ENCODE measurements around the gene CYP2C8.

Gene CYP2C8

GRCh38 chr10:95034401-95034800 is 34.9 kb downstream of the CYP2C8 start:
- H3K9me3 ChIP-seq, result no peaks in the 10 kb centered on the region
- in situ Hi-C loops (cut with MboI; ENCODE audit: low sequenced_read_pairs), result no loop called here
- no peaks in the 10 kb centered on the region for H3K4me1 ChIP-seq
- no peak overlapping the region for H3K4me3 ChIP-seq
- no peaks in the 10 kb centered on the region for H3K36me3 ChIP-seq (replicated peaks)
- DNase-seq (ENCODE audit: low spot score in 2 of 2), result no peak
- H3K27me3 ChIP-seq (ENCODE audit: low read depth), result no peaks in the 10 kb centered on the region

- no peaks in the 10 kb centered on the region for H3K9me3 ChIP-seq
- in situ Hi-C loops (cut with MboI; ENCODE audit: low sequenced_read_pairs), result no loop called here
- H3K4me3 ChIP-seq, result no peak overlapping the region
- H3K4me1 ChIP-seq, result no peaks in the 10 kb centered on the region
- H3K36me3 ChIP-seq (replicated peaks), result no peaks in the 10 kb centered on the region
- DNase-seq (ENCODE audit: low spot score in 2 of 2), result no peak
- H3K27me3 ChIP-seq (ENCODE audit: low read depth), result no peaks in the 10 kb centered on the region
These were observed 37.6 kb downstream of the CYP2C8 start for GRCh38 chr10:95031656-95032055.

- H3K27me3 ChIP-seq (ENCODE audit: low read depth), result no peaks in the 10 kb centered on the region
- no peaks in the 10 kb centered on the region for H3K4me1 ChIP-seq
- no peaks in the 10 kb centered on the region for H3K36me3 ChIP-seq (replicated peaks)
- no peak for DNase-seq (ENCODE audit: low spot score in 2 of 2)
- no peaks in the 10 kb centered on the region for H3K9me3 ChIP-seq
- H3K4me3 ChIP-seq, result no peak overlapping the region
- in situ Hi-C loops (cut with MboI; ENCODE audit: low sequenced_read_pairs), result no loop called here
These were observed 42.8 kb downstream of the CYP2C8 start for GRCh38 chr10:95026461-95026860.

GRCh38 chr10:94997741-94998174 is 71.5 kb downstream of the CYP2C8 start:
- in situ Hi-C loops (cut with MboI; ENCODE audit: low sequenced_read_pairs), result no loop called here
- no peaks in the 10 kb centered on the region for H3K4me1 ChIP-seq
- DNase-seq (ENCODE audit: low spot score in 2 of 2), result no peak
- H3K36me3 ChIP-seq (replicated peaks), result no peaks in the 10 kb centered on the region
- H3K9me3 ChIP-seq, result no peaks in the 10 kb centered on the region
- no peaks in the 10 kb centered on the region for H3K27me3 ChIP-seq (ENCODE audit: low read depth)
- no peak overlapping the region for H3K4me3 ChIP-seq

- no peak for DNase-seq (ENCODE audit: low spot score in 2 of 2)
- Histone ChIP-seq H3K4me3 (no peak overlapping the region), H3K27me3 (ENCODE audit: low read depth) (no peaks in the 10 kb centered on the region), H3K9me3 (no peaks in the 10 kb centered on the region), H3K36me3 (replicated peaks) (no peaks in the 10 kb centered on the region), H3K4me1 (no peaks in the 10 kb centered on the region)
- in situ Hi-C loops (cut with MboI; ENCODE audit: low sequenced_read_pairs), result no loop called here
These were observed 76.5 kb downstream of the CYP2C8 start for GRCh38 chr10:94992811-94993210.

- Histone ChIP-seq H3K27me3 (ENCODE audit: low read depth) (no peaks in the 10 kb centered on the region), H3K9me3 (no peaks in the 10 kb centered on the region), H3K4me1 (no peaks in the 10 kb centered on the region), H3K4me3 (no peak overlapping the region), H3K36me3 (replicated peaks) (no peaks in the 10 kb centered on the region)
- in situ Hi-C loops (cut with MboI; ENCODE audit: low sequenced_read_pairs), result no loop called here
- no peak for DNase-seq (ENCODE audit: low spot score in 2 of 2)
These were observed 77.9 kb downstream of the CYP2C8 start for GRCh38 chr10:94991243-94991888.

GRCh38 chr10:94989192-94989591 is 80.1 kb downstream of the CYP2C8 start:
- no peaks in the 10 kb centered on the region for H3K4me1 ChIP-seq
- H3K9me3 ChIP-seq, result no peaks in the 10 kb centered on the region
- no peak overlapping the region for H3K4me3 ChIP-seq
- H3K36me3 ChIP-seq (replicated peaks), result no peaks in the 10 kb centered on the region
- no peaks in the 10 kb centered on the region for H3K27me3 ChIP-seq (ENCODE audit: low read depth)
- DNase-seq (ENCODE audit: low spot score in 2 of 2), result no peak
- in situ Hi-C loops (cut with MboI; ENCODE audit: low sequenced_read_pairs), result no loop called here
